H9 (cell line): ENCODE data around the gene RBP2. TPM values are rescaled to one million over a fixed set of nuclear protein-coding genes. Genes with fewer than 3 reads are reported as not detected.

Experiments
- DNase-seq: peaks from one replicate; pipeline ENCODE4 v3.0.0-alpha.2; 2017
- H2AFZ ChIP-seq: one replicate; pipeline ENCODE4 v1.6.1; 2013; ENCODE audit warnings: mild to moderate bottlenecking, low read length, control low read depth, moderate library complexity
- H2AK5ac ChIP-seq: 2 replicates; pipeline ENCODE4 v1.6.1; 2013; ENCODE audit warnings: low read length, control low read depth, mixed read lengths; ENCODE audit not compliant: insufficient read length
- H2BK120ac ChIP-seq: one replicate; pipeline ENCODE4 v1.6.1; 2013; ENCODE audit warnings: low read depth, mild to moderate bottlenecking, low read length, control low read depth, inconsistent platforms; ENCODE audit not compliant: poor library complexity, severe bottlenecking
- H2BK12ac ChIP-seq: 2 replicates; pipeline ENCODE4 v1.6.1; 2013; ENCODE audit warnings: low read length, control low read depth, mixed read lengths, low read depth; ENCODE audit not compliant: insufficient read length
- H2BK15ac ChIP-seq: 2 replicates; pipeline ENCODE4 v1.6.1; 2013; ENCODE audit warnings: low read depth, low read length, control low read depth
- H2BK20ac ChIP-seq: one replicate; pipeline ENCODE4 v1.6.1; 2013; ENCODE audit warnings: low read depth, mild to moderate bottlenecking, low read length, control low read depth, inconsistent platforms; ENCODE audit not compliant: poor library complexity, severe bottlenecking
- H2BK5ac ChIP-seq: 2 replicates; pipeline ENCODE4 v1.6.1; 2013; ENCODE audit warnings: low read length, control low read depth, mixed read lengths; ENCODE audit not compliant: insufficient read length
- H3K14ac ChIP-seq: 2 replicates; pipeline ENCODE4 v1.6.1; 2013; ENCODE audit warnings: low read length, control low read depth; ENCODE audit not compliant: insufficient read depth
- H3K18ac ChIP-seq: 2 replicates; pipeline ENCODE4 v1.6.1; 2013; ENCODE audit warnings: low read depth, mild to moderate bottlenecking, mixed read lengths, low read length, control low read depth; ENCODE audit not compliant: insufficient read length
- H3K23ac ChIP-seq: 2 replicates; pipeline ENCODE4 v1.6.1; 2013; ENCODE audit warnings: low read length, control low read depth, mixed read lengths, low read depth; ENCODE audit not compliant: insufficient read length
- H3K23me2 ChIP-seq: 2 replicates; pipeline ENCODE4 v1.6.1; 2013; ENCODE audit warnings: low read depth, mild to moderate bottlenecking, mixed read lengths, low read length, control low read depth; ENCODE audit not compliant: insufficient read length, poor library complexity, severe bottlenecking
- H3K27ac ChIP-seq: 2 replicates; pipeline ENCODE4 v1.5.1; 2013; ENCODE audit warnings: low read length, control low read depth, mixed read lengths, low read depth; ENCODE audit not compliant: insufficient read length
- H3K27me3 ChIP-seq: 2 replicates; pipeline ENCODE4 v1.6.1; 2013; ENCODE audit warnings: low read length, control low read depth, inconsistent platforms; ENCODE audit not compliant: insufficient read depth
- H3K4ac ChIP-seq: 2 replicates; pipeline ENCODE4 v1.6.1; 2013; ENCODE audit warnings: low read depth, mild to moderate bottlenecking, control low read depth, inconsistent platforms, low read length, moderate library complexity
- H3K4me1 ChIP-seq: 2 replicates; pipeline ENCODE4 v1.6.1; 2013; ENCODE audit warnings: low read length, control low read depth, inconsistent platforms; ENCODE audit not compliant: insufficient read depth
- H3K4me2 ChIP-seq: 2 replicates; pipeline ENCODE4 v1.6.1; 2013; ENCODE audit warnings: low read length, control low read depth, mixed read lengths; ENCODE audit not compliant: insufficient read length, insufficient read depth
- H3K56ac ChIP-seq: 2 replicates; pipeline ENCODE4 v1.6.1; 2013; ENCODE audit warnings: low read depth, mild to moderate bottlenecking, mixed read lengths, low read length, control low read depth; ENCODE audit not compliant: insufficient read length
- H3K79me1 ChIP-seq: 2 replicates; pipeline ENCODE4 v1.6.1; 2013; ENCODE audit warnings: low read depth, mild to moderate bottlenecking, moderate library complexity, low read length, control low read depth, inconsistent platforms; ENCODE audit not compliant: insufficient read depth, poor library complexity, severe bottlenecking
- H3K79me2 ChIP-seq: 2 replicates; pipeline ENCODE4 v1.6.1; 2013; ENCODE audit warnings: low read length, control low read depth, inconsistent platforms; ENCODE audit not compliant: insufficient read depth
- H3K9ac ChIP-seq: 2 replicates; pipeline ENCODE4 v1.6.1; 2013; ENCODE audit warnings: low read length, control low read depth, mixed read lengths; ENCODE audit not compliant: insufficient read length; ENCODE audit errors: extremely low read depth
- H3K9me3 ChIP-seq: one replicate; pipeline ENCODE4 v1.6.1; 2013; ENCODE audit warnings: low read depth, low read length, inconsistent platforms; ENCODE audit not compliant: control insufficient read depth
- H3T11ph ChIP-seq: one replicate; pipeline ENCODE4 v1.6.1; 2013; ENCODE audit warnings: mild to moderate bottlenecking, low read length, control low read depth, inconsistent platforms
- H4K20me1 ChIP-seq: one replicate; pipeline ENCODE4 v1.6.1; 2013; ENCODE audit not compliant: control insufficient read depth, insufficient read length, insufficient read depth
- H4K5ac ChIP-seq: 2 replicates; pipeline ENCODE4 v1.6.1; 2013; ENCODE audit warnings: low read depth, mild to moderate bottlenecking, mixed read lengths, low read length, control low read depth; ENCODE audit not compliant: insufficient read length
- H4K8ac ChIP-seq: replicated peaks from 2 replicates; pipeline ENCODE4 v1.6.1; 2013; ENCODE audit warnings: low read length, control low read depth, mixed read lengths, low read depth; ENCODE audit not compliant: insufficient read length
- H4K91ac ChIP-seq: 2 replicates; pipeline ENCODE4 v1.6.1; 2013; ENCODE audit warnings: low read depth, mild to moderate bottlenecking, moderate library complexity, mixed read lengths, low read length, control low read depth; ENCODE audit not compliant: insufficient read length
- H3K27ac Mint-ChIP-seq, 3 experiments: 2 replicates in 2 of 3; 3 replicates in 1 of 3; pipeline ENCODE4 v1.8.0; 2020 to 2021; ENCODE audit warnings: mixed read lengths in 3 of 3, mild to moderate bottlenecking in 1 of 3, moderate library complexity in 1 of 3
- H3K27me3 Mint-ChIP-seq: 2 replicates; pipeline ENCODE4 v1.8.0; 2021; ENCODE audit warnings: low read depth, mild to moderate bottlenecking, moderate library complexity, mixed read lengths
- H3K36me3 Mint-ChIP-seq, 3 experiments: 2 replicates in 2 of 3; 3 replicates in 1 of 3; pipeline ENCODE4 v1.8.0; 2020 to 2021; ENCODE audit warnings: low read depth in 3 of 3, mixed read lengths in 3 of 3; ENCODE audit not compliant: insufficient read depth in 1 of 3
- H3K4me1 Mint-ChIP-seq, 2 experiments: 2 replicates each; pipeline ENCODE4 v1.8.0; 2020; ENCODE audit warnings: mixed read lengths in 2 of 2
- H3K4me3 Mint-ChIP-seq, 2 experiments: 2 replicates in 1 of 2; 3 replicates in 1 of 2; pipeline ENCODE4 v1.8.0; 2020 to 2021; ENCODE audit warnings: mild to moderate bottlenecking in 2 of 2, mixed read lengths in 2 of 2, moderate library complexity in 1 of 2
- H3K9me3 Mint-ChIP-seq, 2 experiments: 2 replicates in 1 of 2; 3 replicates in 1 of 2; pipeline ENCODE4 v1.8.0; 2020; ENCODE audit warnings: mild to moderate bottlenecking in 2 of 2, mixed read lengths in 2 of 2, moderate library complexity in 1 of 2
- WGBS: extraction: QIAGEN DNeasy Blood & Tissue Kit; methylation state at CpG from one replicate; pipeline ENCODE4 v1.1.7; 2013; ENCODE audit warnings: missing lambda C conversion rate, low lambda C conversion rate, mixed read lengths; ENCODE audit not compliant: insufficient read length; ENCODE audit errors: extremely low coverage; 5-methylcytosine and 5-hydroxymethylcytosine counted together
- total RNA-seq: library from RNA; stranded (reverse); gene quantifications from 2 replicates; pipeline ENCODE4 v1.2.1, GENCODE V29; 2021
- TF ChIP-seq, protein P1 (sequence below): fragments of 200-600 bp; sonication (generic); conservative IDR thresholded peaks from 3 replicates; pipeline ENCODE4 v1.8.0; 2021; ENCODE audit warnings: antibody characterized with exemption, mild to moderate bottlenecking

RBP2 gene
- total RNA-seq, 1 experiment from 2014 or later: not detected

DNA sequence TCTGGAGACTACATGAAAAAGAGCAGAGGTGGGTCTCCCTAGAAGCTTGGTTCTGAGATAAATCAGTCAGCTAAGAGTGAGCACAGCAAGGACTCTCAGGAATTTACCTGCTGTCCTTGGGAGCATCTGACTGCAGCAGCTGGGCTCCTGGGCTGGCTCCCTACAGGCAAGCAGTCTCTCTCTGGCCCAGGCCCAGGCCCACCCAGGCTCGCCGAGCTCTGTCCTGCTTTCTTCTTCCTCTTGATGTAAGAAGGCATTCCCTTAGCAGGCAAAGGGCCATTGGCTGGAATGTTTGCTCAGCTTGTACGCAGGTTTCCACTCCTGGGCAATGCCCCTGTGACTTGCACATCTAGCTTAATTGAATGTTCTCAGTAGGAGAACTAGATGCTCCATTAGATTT lies 4.3 kb upstream of the RBP2 start:
- Mint-ChIP-seq H3K27ac (no peak overlapping the region), H3K4me1 (peaks cover 11 to 13% of the 10 kb centered on the region in 2 experiments), H3K36me3 (no peaks in the 10 kb centered on the region; a peak in 1 of 7 replicates), H3K27me3 (no peaks in the 10 kb centered on the region), H3K9me3 (0 out of 5 replicates have a peak, but pooled peaks cover 0 to 2% of the 10 kb centered on the region in 2 experiments), H3K4me3 (no peak overlapping the region)
- Histone ChIP-seq H3K27ac (no peak overlapping the region), H3K79me1 (no peaks in the 10 kb centered on the region), H3K9ac (no peak overlapping the region), H4K20me1 (no peaks in the 10 kb centered on the region), H2BK20ac (no peak overlapping the region), H3K4me1 (0 out of 2 replicates have a peak, but pooled peaks cover 3% of the 10 kb centered on the region), H3K23ac (no peak overlapping the region), H2AK5ac (no peak overlapping the region), H3K23me2 (no peaks in the 10 kb centered on the region), H3K4ac (no peak overlapping the region), H4K5ac (no peak overlapping the region), H2BK15ac (no peak overlapping the region), H2BK120ac (no peak overlapping the region), H3K56ac (no peak overlapping the region), H3T11ph (no peak overlapping the region), H4K8ac (no peak overlapping the region), H3K79me2 (no peaks in the 10 kb centered on the region), H3K27me3 (no peaks in the 10 kb centered on the region), H3K14ac (no peak overlapping the region; the same call in 1 of the 2 replicates), H3K9me3 (no peaks in the 10 kb centered on the region), H3K4me2 (no peak overlapping the region), H2BK5ac (no peak overlapping the region), H2BK12ac (no peak overlapping the region), H3K18ac (no peak overlapping the region), H4K91ac (no peak overlapping the region), H2AFZ (no peak overlapping the region)
- no CpG with 5 or more reads among the region's 3 CpGs for WGBS
- TF ChIP-seq, protein P1, sequence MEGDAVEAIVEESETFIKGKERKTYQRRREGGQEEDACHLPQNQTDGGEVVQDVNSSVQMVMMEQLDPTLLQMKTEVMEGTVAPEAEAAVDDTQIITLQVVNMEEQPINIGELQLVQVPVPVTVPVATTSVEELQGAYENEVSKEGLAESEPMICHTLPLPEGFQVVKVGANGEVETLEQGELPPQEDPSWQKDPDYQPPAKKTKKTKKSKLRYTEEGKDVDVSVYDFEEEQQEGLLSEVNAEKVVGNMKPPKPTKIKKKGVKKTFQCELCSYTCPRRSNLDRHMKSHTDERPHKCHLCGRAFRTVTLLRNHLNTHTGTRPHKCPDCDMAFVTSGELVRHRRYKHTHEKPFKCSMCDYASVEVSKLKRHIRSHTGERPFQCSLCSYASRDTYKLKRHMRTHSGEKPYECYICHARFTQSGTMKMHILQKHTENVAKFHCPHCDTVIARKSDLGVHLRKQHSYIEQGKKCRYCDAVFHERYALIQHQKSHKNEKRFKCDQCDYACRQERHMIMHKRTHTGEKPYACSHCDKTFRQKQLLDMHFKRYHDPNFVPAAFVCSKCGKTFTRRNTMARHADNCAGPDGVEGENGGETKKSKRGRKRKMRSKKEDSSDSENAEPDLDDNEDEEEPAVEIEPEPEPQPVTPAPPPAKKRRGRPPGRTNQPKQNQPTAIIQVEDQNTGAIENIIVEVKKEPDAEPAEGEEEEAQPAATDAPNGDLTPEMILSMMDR: no peak
- DNase-seq: peak; percentile 35
